Brain pericyte (primary cell): ENCODE results near the gene BHLHE40.

Experiments used
- DNase-seq: peaks from one replicate; pipeline ENCODE4 v3.0.0-alpha.2; 2012; ENCODE audit warnings: low read depth, low spot score

Gene BHLHE40

GRCh38 chr3:4983739-4984510 is 4.7 kb downstream of the BHLHE40 start:
- DNase-seq, result no peak

GRCh38 chr3:4984511-4984864 is 5.3 kb downstream of the BHLHE40 start:
- no peak for DNase-seq

GRCh38 chr3:4985330-4986174 is 6.3 kb downstream of the BHLHE40 start:
- peak; percentile 68 for DNase-seq

GRCh38 chr3:4986175-4986781 is 7.0 kb downstream of the BHLHE40 start:
- DNase-seq, result no peak

GRCh38 chr3:4986782-4987537 is 7.7 kb downstream of the BHLHE40 start:
- peak; percentile 96 for DNase-seq

- no peak for DNase-seq
These were observed 8.5 kb downstream of the BHLHE40 start for GRCh38 chr3:4987538-4988296.

GRCh38 chr3:4988983-4989834 is 10.0 kb downstream of the BHLHE40 start:
- DNase-seq, result no peak

- no peak for DNase-seq
These were observed 10.8 kb downstream of the BHLHE40 start for GRCh38 chr3:4990069-4990468.

- no peak for DNase-seq
These were observed 12.9 kb downstream of the BHLHE40 start for GRCh38 chr3:4992118-4992517.

GRCh38 chr3:4993276-4994143 is 14.3 kb downstream of the BHLHE40 start:
- no peak for DNase-seq

GRCh38 chr3:4994144-4994730 is 15.0 kb downstream of the BHLHE40 start:
- no peak for DNase-seq

GRCh38 chr3:4994823-4995499 is 15.7 kb downstream of the BHLHE40 start:
- no peak for DNase-seq

GRCh38 chr3:4995500-4996053 is 16.3 kb downstream of the BHLHE40 start:
- DNase-seq, result no peak

GRCh38 chr3:4996223-4996765 is 17.1 kb downstream of the BHLHE40 start:
- DNase-seq, result no peak

GRCh38 chr3:4996771-4997291 is 17.6 kb downstream of the BHLHE40 start:
- no peak for DNase-seq

- DNase-seq, result no peak
These were observed 18.7 kb downstream of the BHLHE40 start for GRCh38 chr3:4997946-4998345.

- no peak for DNase-seq
These were observed 20.4 kb downstream of the BHLHE40 start for GRCh38 chr3:4999531-5000184.
